Inflammatory macrophage treated with lipopolysaccharide for 1 hour (primary cell): ENCODE measurements around the gene RGS3.
"Not testable (repeated sequence)": the region's sequence is repeated elsewhere in the genome, so short reads cannot be mapped to it uniquely, and the experiment has no call there.

Experiments
- DNase-seq, 2 donors: peaks; one replicate each; pipeline ENCODE4 v3.0.0-alpha.2; 2020 to 2022

Gene RGS3

DNA sequence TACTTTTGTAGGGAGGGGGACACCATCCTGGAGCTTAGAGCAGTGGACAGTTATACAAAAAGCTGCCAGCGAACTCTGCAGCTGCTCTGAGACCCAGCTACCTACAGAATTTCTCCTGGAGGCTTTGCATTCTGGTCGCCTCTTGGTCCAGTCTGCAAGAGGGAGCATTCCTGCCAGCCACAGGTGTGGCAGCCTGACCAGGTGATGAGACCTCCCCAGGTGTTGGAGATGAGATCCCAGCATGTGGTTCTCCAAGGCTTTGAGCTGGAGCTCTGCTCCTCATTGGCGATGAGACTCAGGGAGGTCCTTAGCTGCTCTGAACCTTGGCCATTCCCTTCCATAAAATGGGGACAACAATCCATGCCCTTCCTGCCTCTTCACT lies 69.3 kb downstream of the RGS3 start:
- no peak for DNase-seq

- no peak for DNase-seq
These were observed 70.1 kb downstream of the RGS3 start for GRCh38 chr9:113533335-113534225.

- DNase-seq: no peak
These were observed 72.2 kb downstream of the RGS3 start for GRCh38 chr9:113535756-113536155.

DNA sequence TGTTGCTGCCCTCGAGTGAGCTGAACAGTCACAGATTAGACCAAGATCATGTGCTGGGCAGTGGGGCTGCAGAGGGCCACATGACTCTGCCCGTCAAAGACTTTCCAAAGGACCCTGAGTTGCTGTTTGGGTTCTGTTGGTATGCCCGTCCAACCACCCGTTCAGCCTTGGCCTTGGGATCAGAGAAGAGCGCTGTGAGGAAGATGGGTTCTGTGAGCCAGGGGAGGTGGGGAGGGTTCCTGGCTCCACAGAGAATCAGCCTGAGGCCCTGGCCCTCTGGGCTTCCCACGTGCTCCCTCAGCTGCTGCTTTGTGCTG lies 72.6 kb downstream of the RGS3 start:
- DNase-seq: no peak

DNA sequence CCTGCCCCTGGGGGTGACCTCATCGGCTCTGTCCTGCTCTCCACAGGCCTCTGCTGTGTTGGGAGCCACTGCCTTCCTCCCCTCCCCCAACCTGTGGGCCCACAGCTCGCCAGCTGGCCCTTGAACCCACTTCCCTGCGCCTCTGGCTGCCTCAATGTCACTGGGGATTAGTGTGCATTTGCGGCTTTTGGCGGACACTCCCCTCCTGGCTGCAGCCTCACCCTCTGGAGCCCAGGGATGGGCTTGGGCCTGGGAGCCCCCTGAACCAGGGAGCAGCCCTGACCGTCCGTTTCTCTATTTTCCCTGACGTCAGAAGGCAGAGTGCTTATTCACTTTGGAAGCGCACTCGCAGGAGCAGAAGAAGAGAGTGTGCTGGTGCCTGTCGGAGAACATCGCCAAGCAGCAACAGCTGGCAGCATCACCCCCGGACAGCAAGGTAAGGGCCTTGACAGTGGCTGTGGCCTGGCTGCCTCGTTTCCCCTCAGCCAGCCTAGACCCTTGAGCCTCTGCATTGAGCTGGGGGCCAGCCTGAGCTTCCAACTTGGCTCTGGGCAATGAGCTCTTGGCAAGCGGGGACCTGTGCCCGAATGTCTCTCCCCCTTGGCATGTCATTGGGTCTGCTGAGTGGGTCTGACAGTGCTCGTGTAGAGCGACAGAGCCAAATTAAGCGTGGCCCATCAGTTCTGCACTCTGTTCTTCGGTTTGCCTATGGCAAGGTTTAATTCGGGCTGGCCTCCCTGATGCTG lies 73.1 kb downstream of the RGS3 start:
- DNase-seq: no peak

- DNase-seq: no peak
These were observed 73.8 kb downstream of the RGS3 start for GRCh38 chr9:113537229-113537810.

DNA sequence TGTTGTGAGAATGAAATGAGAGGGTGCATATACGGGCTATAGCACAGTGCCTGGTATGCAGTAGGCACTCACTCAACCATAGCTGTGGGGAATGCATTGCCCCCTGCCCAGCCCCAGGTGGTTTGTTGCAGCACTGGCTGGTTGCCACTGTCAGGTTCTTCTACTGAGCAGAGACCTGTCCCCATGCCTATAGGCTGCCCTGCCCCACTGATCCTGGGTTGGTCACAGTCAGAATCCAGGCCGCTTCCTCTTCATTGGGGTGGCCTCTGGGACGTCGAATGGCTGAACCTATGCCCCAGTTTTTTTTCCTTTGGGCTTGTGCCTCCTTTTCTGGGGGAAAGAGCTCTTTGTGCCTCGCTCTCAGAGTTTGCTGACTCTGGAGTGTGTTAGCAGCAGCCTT lies 74.6 kb downstream of the RGS3 start:
- no peak for DNase-seq

- no peak for DNase-seq
These were observed 75.3 kb downstream of the RGS3 start for GRCh38 chr9:113538701-113539430.

GRCh38 chr9:113540466-113540865 lies 76.9 kb downstream of the RGS3 start:
- DNase-seq: no peak

- peak in 1 of 2 donors; percentile 43 for DNase-seq
These were observed 77.7 kb downstream of the RGS3 start for GRCh38 chr9:113541019-113541900.

DNA sequence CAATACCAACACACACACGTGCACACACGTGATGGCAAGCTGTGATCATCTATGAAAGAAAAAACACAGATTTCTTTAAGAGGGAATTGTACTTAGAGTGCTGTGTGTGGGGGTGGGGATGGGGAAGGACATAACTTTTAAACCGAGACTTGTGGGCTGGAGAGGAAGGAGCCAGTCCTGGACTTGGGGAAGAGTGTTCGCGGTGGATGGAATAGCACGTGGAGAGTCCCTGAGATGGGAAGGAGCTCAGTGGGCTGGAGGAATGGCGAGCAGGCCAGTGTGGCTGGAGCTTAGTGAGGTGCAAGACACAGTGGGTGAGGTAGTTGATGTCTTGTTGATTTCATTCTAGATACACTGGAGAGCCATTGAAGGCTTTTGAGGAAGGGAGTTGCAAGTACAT lies 78.5 kb downstream of the RGS3 start:
- peak in 1 of 2 donors; percentile 18 for DNase-seq

GRCh38 chr9:113542741-113543140 lies 79.2 kb downstream of the RGS3 start:
- no peak for DNase-seq

- no peak for DNase-seq
These were observed 79.9 kb downstream of the RGS3 start for GRCh38 chr9:113543296-113543981.

GRCh38 chr9:113543982-113544303 lies 80.4 kb downstream of the RGS3 start:
- no peak for DNase-seq

- DNase-seq: no peak
These were observed 81.5 kb downstream of the RGS3 start for GRCh38 chr9:113545068-113545467.

DNA sequence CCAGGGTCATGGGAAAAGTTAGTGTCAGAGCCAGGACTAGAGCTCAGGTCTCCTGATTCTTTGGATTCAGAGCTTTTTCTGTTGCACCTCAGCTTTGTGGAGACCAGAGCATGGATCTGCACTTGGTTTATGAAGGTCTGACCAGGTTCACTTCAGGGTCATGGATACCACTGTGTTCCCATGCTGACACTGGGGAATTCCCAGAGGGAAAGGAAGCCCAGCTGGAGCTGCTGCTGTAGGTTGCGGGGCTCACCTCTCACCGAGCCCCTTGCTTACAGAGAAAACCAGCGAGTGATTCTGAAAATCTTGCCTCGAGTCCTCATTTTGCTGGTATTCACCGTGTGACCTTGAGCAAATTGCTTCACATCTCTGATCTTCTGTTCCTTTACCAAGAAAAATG lies 83.0 kb downstream of the RGS3 start:
- no peak for DNase-seq

GRCh38 chr9:113547501-113547900 lies 84.0 kb downstream of the RGS3 start:
- no peak for DNase-seq

GRCh38 chr9:113548221-113549041 lies 84.9 kb downstream of the RGS3 start:
- DNase-seq: peak in 1 of 2 donors; percentile 23

- DNase-seq: not testable (repeated sequence)
These were observed 86.4 kb downstream of the RGS3 start for GRCh38 chr9:113549892-113550291.

- DNase-seq: no peak
These were observed 93.5 kb downstream of the RGS3 start for GRCh38 chr9:113556877-113557593.
